ENCODE data around the gene VENTX.

- no peak for TF ChIP-seq POLR2A (IDR thresholded peaks at IDR 0.05)
- TF ChIP-seq CTCF (IDR thresholded peaks at IDR 0.05 in 4 of 5, conservative IDR thresholded peaks at IDR 0.05 in 1 of 5): no peak
Measured at GRCh38 chr10:133209641-133210040, 28.0 kb upstream of the VENTX start.

All from gastrocnemius medialis (tissue), 4 donors.